HepG2 (cell line): ENCODE measurements around the gene RPE65. TPM values are rescaled to one million over a fixed set of nuclear protein-coding genes. Genes with fewer than 3 reads are reported as not detected.
A peak's percentile ranks its signal among the peaks of the same experiment; 100 is the strongest.

Experiments used
- ATAC-seq: fragments of 200-7000 bp; cut with Tn5 transposase; 3 replicates; pipeline ENCODE4 v1.9.1; 2020; ENCODE audit warnings: mild to moderate bottlenecking, moderate library complexity
- BruUV-seq: library from RNA; stranded (reverse); fragments of 400-500 nt; replicated peaks from 2 replicates; lab custom pipeline; 2021; lab: Mats Ljungman, UMichigan
- CTCF ChIA-PET: fragments of 300-600 bp; formaldehyde crosslinking; extraction: SDS; loops from one replicate; lab custom pipeline; 2021; ENCODE audit warnings: low total read pairs, inconsistent platforms, low intra/inter-chr PET ratio; lab: Yijun Ruan, JAX
- POLR2A ChIA-PET: fragments of 350-600 bp; sonication (Branson Sonifier 250); formaldehyde crosslinking; loops from one replicate; lab custom pipeline; 2020; ENCODE audit warnings: antibody characterized with exemption, inconsistent platforms; lab: Yijun Ruan, JAX
- DNase-seq: peaks from one replicate; pipeline ENCODE4 v3.0.0-alpha.2; 2015; ENCODE audit warnings: low spot score
- FAIRE-seq: peaks from 3 replicates; lab custom pipeline; 2011; peaks lifted over from hg19 to GRCh38; lab: Jason Lieb, UNC
- H2AFZ ChIP-seq: one replicate; pipeline ENCODE4 v1.6.1; 2011; ENCODE audit warnings: low read length, inconsistent platforms
- H3K27ac ChIP-seq: fragments of 300-600 bp; 3 replicates; pipeline ENCODE4 v1.8.0; 2011; ENCODE audit warnings: mixed run types, mild to moderate bottlenecking, mixed read lengths, low read length, inconsistent platforms; ENCODE audit not compliant: insufficient read depth; ENCODE audit errors: extremely low read length
- H3K27me3 ChIP-seq, 2 experiments: fragments of 200-600 bp in 1 of 2; 2 replicates in 1 of 2; 3 replicates in 1 of 2; pipeline versions ENCODE4 v1.6.0 to v1.8.0; 2011; ENCODE audit warnings: low read length in 2 of 2, mild to moderate bottlenecking in 2 of 2, moderate library complexity in 2 of 2, inconsistent platforms in 1 of 2; ENCODE audit not compliant: insufficient read depth in 2 of 2, control insufficient read depth in 1 of 2
- H3K36me3 ChIP-seq, 2 experiments: fragments of 200-600 bp in 1 of 2; replicated peaks in 1 of 2; 2 replicates in 1 of 2; 3 replicates in 1 of 2; pipeline versions ENCODE4 v1.5.1 to v1.8.0; 2011; ENCODE audit warnings: low read length in 2 of 2, inconsistent platforms in 1 of 2; ENCODE audit not compliant: insufficient read depth in 2 of 2, control insufficient read depth in 1 of 2
- H3K4me1 ChIP-seq: 2 replicates; pipeline ENCODE4 v1.5.1; 2012; ENCODE audit warnings: low read length, inconsistent platforms; ENCODE audit not compliant: insufficient read depth
- H3K4me2 ChIP-seq: 2 replicates; pipeline ENCODE4 v1.6.0; 2011; ENCODE audit warnings: low read depth, low read length, inconsistent platforms
- H3K4me3 ChIP-seq, 3 experiments: fragments of 200-600 bp in 1 of 3; sonication (generic), shearing (Covaris generic) in 1 of 3; replicated peaks in 1 of 3; 2 replicates each; pipeline ENCODE4 v1.5.1; 2011 to 2016; ENCODE audit warnings: low read length in 3 of 3, inconsistent platforms in 2 of 3, low read depth in 2 of 3, mild to moderate bottlenecking in 2 of 3, control low read depth in 1 of 3, mixed read lengths in 1 of 3; ENCODE audit not compliant: insufficient read depth in 1 of 3
- H3K79me2 ChIP-seq: one replicate; pipeline ENCODE4 v1.6.1; 2011; ENCODE audit warnings: low read length, inconsistent platforms; ENCODE audit not compliant: insufficient read depth
- H3K9ac ChIP-seq: 2 replicates; pipeline ENCODE4 v1.6.0; 2011; ENCODE audit warnings: mild to moderate bottlenecking, low read depth, low read length, inconsistent platforms; ENCODE audit not compliant: insufficient read depth
- H3K9me3 ChIP-seq: 2 replicates; pipeline ENCODE4 v1.5.1; 2012; ENCODE audit warnings: mild to moderate bottlenecking, low read length
- H4K20me1 ChIP-seq: 2 replicates; pipeline ENCODE4 v1.6.0; 2011; ENCODE audit warnings: inconsistent platforms, mild to moderate bottlenecking, low read length, moderate library complexity; ENCODE audit not compliant: insufficient read depth
- ARNTL ChIP-seq: sonication (generic); formaldehyde crosslinking; IDR thresholded peaks from 2 replicates; pipeline ENCODE4 v1.4.0; 2020; ENCODE audit warnings: mild to moderate bottlenecking, missing genetic modification reagents
- CEBPB ChIP-seq: IDR thresholded peaks from 2 replicates; pipeline ENCODE4 v1.6.1; 2011; ENCODE audit warnings: low read depth, low read length, improper control_type of control experiment, borderline replicate concordance
- MED13 ChIP-seq: sonication (generic); formaldehyde crosslinking; IDR thresholded peaks from 2 replicates; pipeline ENCODE4 v1.5.0; 2020; ENCODE audit warnings: missing genetic modification reagents
- NFE2L2 ChIP-seq: fragments of 150-350 bp; IDR thresholded peaks from 2 replicates; pipeline ENCODE4 v1.6.1; 2014; ENCODE audit warnings: low read length
- SCMH1 ChIP-seq: sonication (generic); formaldehyde crosslinking; IDR thresholded peaks from 2 replicates; pipeline ENCODE4 v1.9.0; 2021; ENCODE audit warnings: missing genetic modification reagents, mild to moderate bottlenecking, borderline replicate concordance
- TEAD3 ChIP-seq: optimal IDR thresholded peaks from 2 replicates; pipeline ENCODE3; 2016; ENCODE audit warnings: borderline replicate concordance
- ZNF207 ChIP-seq: fragments of 450-650 bp; IDR thresholded peaks from 2 replicates; pipeline ENCODE4 v1.6.1; 2016; ENCODE audit warnings: antibody characterized with exemption, borderline replicate concordance
- ZNF549 ChIP-seq: sonication (generic); formaldehyde crosslinking; IDR thresholded peaks from 2 replicates; pipeline ENCODE4 v1.5.0; 2020; ENCODE audit warnings: missing genetic modification reagents
- WGBS: methylation state at CpG from one replicate; pipeline ENCODE4 v1.1.6; 2017; ENCODE audit warnings: low lambda C conversion rate; 5-methylcytosine and 5-hydroxymethylcytosine counted together
- in situ Hi-C: cut with HindIII; loops from 2 replicates; pipeline ENCODE4 v1.10.0; 2017; ENCODE audit warnings: low pct_unique_long_range_greater_than_20kb; ENCODE audit not compliant: extremely low pct_ligation_motif_present
- intact Hi-C: fragments of 100-400 bp; cut with micrococcal nuclease; formaldehyde crosslinking; loops from one replicate; pipeline ENCODE4 v1.10.0; 2022; ENCODE audit not compliant: unreplicated experiment
- polyA plus RNA-seq, 8 experiments: library from polyadenylated mRNA; depleted of rRNA in 3 of 8; stranded (reverse) in 7 of 8; unstranded in 1 of 8; fragments of >200 nt; fragmentation: Illumina TruSeq in 4 of 8; extraction: Trizol in 4 of 8; gene quantifications; 2 replicates each; pipeline versions ENCODE4 v1.2.1 to v1.2.3, GENCODE V29; 2011 to 2016; ENCODE audit warnings: low read depth in 4 of 8, missing spikeins in 1 of 8, mixed read lengths in 1 of 8; ENCODE audit not compliant: insufficient read depth in 1 of 8
- total RNA-seq, 5 experiments: library from RNA; depleted of rRNA; stranded (reverse); fragments of >200 nt; fragmentation: Illumina TruSeq; extraction: Trizol; gene quantifications; 2 replicates each; pipeline ENCODE4 v1.2.3, GENCODE V29; 2016; ENCODE audit warnings: low read depth in 1 of 5
- TF ChIP-seq, protein P1 (sequence below): sonication (generic); formaldehyde crosslinking; IDR thresholded peaks from 2 replicates; pipeline ENCODE4 v1.8.1; 2022; ENCODE audit warnings: low read depth, mild to moderate bottlenecking, missing genetic modification reagents
- TF ChIP-seq, protein P2 (sequence below): sonication (generic); formaldehyde crosslinking; IDR thresholded peaks from 2 replicates; pipeline ENCODE4 v1.5.0; 2020; ENCODE audit warnings: missing genetic modification reagents

The RPE65 gene
- total and polyA plus RNA-seq, 2 of the 13 experiments (the other 11 are each of a cell fraction or from before 2014, with no cell fraction given) = not detected

DNA sequence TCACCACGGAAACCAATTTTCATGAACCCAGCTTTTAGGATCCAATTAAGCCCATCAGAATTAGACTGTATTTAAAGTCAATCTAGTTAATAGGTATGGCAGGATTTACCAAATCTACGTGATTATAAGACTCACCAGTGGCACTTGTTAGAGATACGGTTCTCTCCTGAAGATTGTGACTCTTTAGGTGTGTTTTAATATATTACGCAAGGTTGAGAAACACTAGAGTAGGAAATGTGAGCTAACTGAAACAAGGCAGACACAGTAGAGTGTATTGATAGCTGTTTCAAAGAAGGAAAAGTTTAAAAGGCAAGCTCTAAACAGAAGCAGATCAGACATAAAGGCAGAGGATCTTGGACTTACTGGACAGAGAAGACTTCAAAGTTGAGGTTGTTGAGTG is 11.2 kb upstream of the RPE65 start:
- in situ Hi-C loops = no loop called here
- 21% methylated on average over 4 of the region's 4 CpGs for WGBS
- Histone ChIP-seq H3K9me3 (no peaks in the 10 kb centered on the region), H3K27me3 (no peaks in the 10 kb centered on the region; a peak in 1 of 5 replicates), H3K9ac (no peak overlapping the region), H3K4me2 (no peak overlapping the region), H3K79me2 (no peaks in the 10 kb centered on the region), H3K27ac (no peak overlapping the region), H3K36me3 (no peaks in the 10 kb centered on the region), H3K4me3 (no peak overlapping the region), H2AFZ (no peak overlapping the region), H3K4me1 (no peaks in the 10 kb centered on the region), H4K20me1 (no peaks in the 10 kb centered on the region)
- CTCF ChIA-PET = no interaction called here
- intact Hi-C loops = no loop called here
- no peak for DNase-seq
- no peak for ATAC-seq
- no TSS peak for BruUV-seq
- TF ChIP-seq NFE2L2 (no peak), CEBPB (peak; percentile 55; the same call in 1 of the 2 replicates), ZNF549 (CRISPR knock-in tag) (no peak)
- POLR2A ChIA-PET = no interaction called here
- FAIRE-seq = no peak

DNA sequence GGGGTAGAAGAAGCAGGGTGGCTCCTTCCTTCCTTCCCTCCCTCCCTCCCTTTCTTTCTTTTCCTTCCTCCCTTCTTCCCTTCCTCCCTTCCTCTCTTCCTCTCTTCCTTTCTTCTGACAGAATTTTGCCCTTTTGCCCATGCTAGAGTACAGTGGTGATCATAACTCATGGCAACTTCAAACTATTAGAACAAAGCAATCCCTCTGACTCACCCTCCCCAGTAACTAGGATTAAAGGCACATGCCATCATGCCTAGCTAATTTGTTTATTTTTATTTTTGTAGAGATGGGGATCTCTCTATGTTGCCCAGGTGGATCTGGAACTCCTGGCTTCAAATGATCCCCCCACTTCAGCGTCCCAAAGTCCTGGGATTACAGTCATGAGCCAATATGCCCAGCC is 10.0 kb upstream of the RPE65 start:
- CTCF ChIA-PET = no interaction called here

More for the DNA sequence above, 10.0 kb upstream of the RPE65 start:
- H3K4me1 ChIP-seq = no peaks in the 10 kb centered on the region
- POLR2A ChIA-PET = no interaction called here
- in situ Hi-C loops (no loop called here), intact Hi-C loops (no loop called here)
- no peaks in the 10 kb centered on the region for H4K20me1 ChIP-seq
- H3K4me2 ChIP-seq = no peak overlapping the region
- no peak overlapping the region for H3K9ac ChIP-seq
- FAIRE-seq (no peak), ATAC-seq (no peak), DNase-seq (no peak)
- no peaks in the 10 kb centered on the region for H3K36me3 ChIP-seq
- no peaks in the 10 kb centered on the region for H3K9me3 ChIP-seq
- no peak for TF ChIP-seq TEAD3 (CRISPR knock-in tag)
- TF ChIP-seq, protein P1, sequence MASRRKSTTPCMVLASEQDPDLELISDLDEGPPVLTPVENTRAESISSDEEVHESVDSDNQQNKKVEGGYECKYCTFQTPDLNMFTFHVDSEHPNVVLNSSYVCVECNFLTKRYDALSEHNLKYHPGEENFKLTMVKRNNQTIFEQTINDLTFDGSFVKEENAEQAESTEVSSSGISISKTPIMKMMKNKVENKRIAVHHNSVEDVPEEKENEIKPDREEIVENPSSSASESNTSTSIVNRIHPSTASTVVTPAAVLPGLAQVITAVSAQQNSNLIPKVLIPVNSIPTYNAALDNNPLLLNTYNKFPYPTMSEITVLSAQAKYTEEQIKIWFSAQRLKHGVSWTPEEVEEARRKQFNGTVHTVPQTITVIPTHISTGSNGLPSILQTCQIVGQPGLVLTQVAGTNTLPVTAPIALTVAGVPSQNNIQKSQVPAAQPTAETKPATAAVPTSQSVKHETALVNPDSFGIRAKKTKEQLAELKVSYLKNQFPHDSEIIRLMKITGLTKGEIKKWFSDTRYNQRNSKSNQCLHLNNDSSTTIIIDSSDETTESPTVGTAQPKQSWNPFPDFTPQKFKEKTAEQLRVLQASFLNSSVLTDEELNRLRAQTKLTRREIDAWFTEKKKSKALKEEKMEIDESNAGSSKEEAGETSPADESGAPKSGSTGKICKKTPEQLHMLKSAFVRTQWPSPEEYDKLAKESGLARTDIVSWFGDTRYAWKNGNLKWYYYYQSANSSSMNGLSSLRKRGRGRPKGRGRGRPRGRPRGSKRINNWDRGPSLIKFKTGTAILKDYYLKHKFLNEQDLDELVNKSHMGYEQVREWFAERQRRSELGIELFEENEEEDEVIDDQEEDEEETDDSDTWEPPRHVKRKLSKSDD (CRISPR knock-in tag) = no peak
- no peak for TF ChIP-seq ZNF207
- no peak for TF ChIP-seq SCMH1 (CRISPR knock-in tag)
- TF ChIP-seq MED13 (CRISPR knock-in tag) = no peak
- no peak for TF ChIP-seq ARNTL (CRISPR knock-in tag)
- TF ChIP-seq, protein P2, sequence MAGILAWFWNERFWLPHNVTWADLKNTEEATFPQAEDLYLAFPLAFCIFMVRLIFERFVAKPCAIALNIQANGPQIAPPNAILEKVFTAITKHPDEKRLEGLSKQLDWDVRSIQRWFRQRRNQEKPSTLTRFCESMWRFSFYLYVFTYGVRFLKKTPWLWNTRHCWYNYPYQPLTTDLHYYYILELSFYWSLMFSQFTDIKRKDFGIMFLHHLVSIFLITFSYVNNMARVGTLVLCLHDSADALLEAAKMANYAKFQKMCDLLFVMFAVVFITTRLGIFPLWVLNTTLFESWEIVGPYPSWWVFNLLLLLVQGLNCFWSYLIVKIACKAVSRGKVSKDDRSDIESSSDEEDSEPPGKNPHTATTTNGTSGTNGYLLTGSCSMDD = no peak
- no peaks in the 10 kb centered on the region for H3K79me2 ChIP-seq
- no TSS peak for BruUV-seq
- no peak overlapping the region for H2AFZ ChIP-seq
- H3K27ac ChIP-seq = no peak overlapping the region
- no peaks in the 10 kb centered on the region; a peak in 1 of 5 replicates for H3K27me3 ChIP-seq
- WGBS = 18% methylated on average over 1 of the region's 1 CpG
- H3K4me3 ChIP-seq = no peak overlapping the region
